Liver (tissue), 3 donors: ENCODE results near the gene RHBDF2.

Source experiments
- CTCF ChIP-seq: fragments of 150-350 bp; IDR thresholded peaks from 2 replicates; pipeline ENCODE4 v1.5.1; 2017; ENCODE audit warnings: improper control_type of control experiment, low read depth, low read length; ENCODE audit not compliant: missing input control
- EGR1 ChIP-seq, 2 donors: IDR thresholded peaks; 2 replicates each; pipeline ENCODE4 v1.6.1; 2016 to 2018; ENCODE audit warnings: antibody characterized with exemption in 2 of 2, low read depth in 2 of 2
- FOXA1 ChIP-seq: IDR thresholded peaks from 2 replicates; pipeline ENCODE4 v1.6.1; 2016; ENCODE audit warnings: antibody characterized with exemption
- JUND ChIP-seq, 2 donors: IDR thresholded peaks; 2 replicates each; pipeline ENCODE4 v1.6.1; 2016; ENCODE audit warnings: antibody characterized with exemption in 2 of 2
- MAX ChIP-seq: IDR thresholded peaks from 2 replicates; pipeline ENCODE4 v1.6.1; 2016; ENCODE audit warnings: antibody characterized with exemption
- RAD21 ChIP-seq, 2 donors: IDR thresholded peaks; 2 replicates each; pipeline ENCODE4 v1.6.1; 2016; ENCODE audit warnings: antibody characterized with exemption in 2 of 2, mild to moderate bottlenecking in 2 of 2
- REST ChIP-seq: IDR thresholded peaks from 2 replicates; pipeline ENCODE4 v1.6.1; 2016; ENCODE audit warnings: antibody characterized with exemption, mild to moderate bottlenecking
- SP1 ChIP-seq: IDR thresholded peaks from 2 replicates; pipeline ENCODE4 v1.6.1; 2018; ENCODE audit warnings: antibody characterized with exemption, mild to moderate bottlenecking
- TAF1 ChIP-seq: conservative IDR thresholded peaks from 2 replicates; pipeline ENCODE4 v1.6.1; 2016; ENCODE audit warnings: antibody characterized with exemption, mild to moderate bottlenecking
- donor health status: healthy.
- donor health status: healthy.

GRCh38 chr17:76534831-76535732 lies 33.9 kb upstream of the RHBDF2 start:
- TF ChIP-seq CTCF (no peak), RAD21 (IDR thresholded peaks at IDR 0.05) (no peak), MAX (no peak), SP1 (no peak), TAF1 (no peak), JUND (IDR thresholded peaks at IDR 0.05) (no peak), REST (no peak), FOXA1 (no peak), EGR1 (IDR thresholded peaks at IDR 0.05; ENCODE audit: low read depth in 2 of 2) (no peak)
